HepG2 (cell line): Measurements from ENCODE around the gene UBP1. TPM values are rescaled to one million over a fixed set of nuclear protein-coding genes. Genes with fewer than 3 reads are reported as not detected.

Experiments used
- CREM ChIP-seq, 2 experiments: sonication (generic) in 1 of 2; formaldehyde crosslinking in 1 of 2; IDR thresholded peaks; 2 replicates each; pipeline versions ENCODE4 v1.4.0 to v1.6.1; 2016 to 2020; ENCODE audit warnings: antibody characterized with exemption in 1 of 2, mild to moderate bottlenecking in 1 of 2, missing genetic modification reagents in 1 of 2
- FOXA3 ChIP-seq: IDR thresholded peaks from 2 replicates; pipeline ENCODE4 v1.6.1; 2016; ENCODE audit warnings: missing genetic modification reagents, missing compliant biosample characterization
- GTF3A ChIP-seq: sonication (generic); formaldehyde crosslinking; conservative IDR thresholded peaks from 2 replicates; pipeline ENCODE4 v1.4.0; 2020; ENCODE audit warnings: mild to moderate bottlenecking, missing genetic modification reagents
- HOXA5 ChIP-seq: sonication (generic); formaldehyde crosslinking; IDR thresholded peaks from 2 replicates; pipeline ENCODE4 v1.4.0; 2020; ENCODE audit warnings: missing genetic modification reagents
- SKI ChIP-seq: fragments of 450-650 bp; IDR thresholded peaks from one replicate; pipeline ENCODE4 v1.6.1; 2018; ENCODE audit warnings: mild to moderate bottlenecking; ENCODE audit not compliant: partially characterized antibody
- SMARCC2 ChIP-seq: fragments of 450-650 bp; IDR thresholded peaks from 2 replicates; pipeline ENCODE4 v1.6.1; 2017; ENCODE audit warnings: antibody characterized with exemption, mild to moderate bottlenecking
- TMF1 ChIP-seq: sonication (generic); formaldehyde crosslinking; IDR thresholded peaks from 2 replicates; pipeline ENCODE4 v1.8.1; 2022; ENCODE audit warnings: low read depth, missing genetic modification reagents
- ZNF17 ChIP-seq: sonication (generic); formaldehyde crosslinking; IDR thresholded peaks from 2 replicates; pipeline ENCODE4 v1.5.0; 2020; ENCODE audit warnings: mild to moderate bottlenecking, missing genetic modification reagents
- ZNF207 ChIP-seq: fragments of 450-650 bp; IDR thresholded peaks from 2 replicates; pipeline ENCODE4 v1.6.1; 2016; ENCODE audit warnings: antibody characterized with exemption, borderline replicate concordance
- ZNF256 ChIP-seq: sonication (generic); formaldehyde crosslinking; conservative IDR thresholded peaks from 2 replicates; pipeline ENCODE4 v1.4.0; 2020; ENCODE audit warnings: missing genetic modification reagents
- ZNF350 ChIP-seq: sonication (generic); formaldehyde crosslinking; IDR thresholded peaks from 2 replicates; pipeline ENCODE4 v1.4.0; 2020; ENCODE audit warnings: mild to moderate bottlenecking, low read depth, missing genetic modification reagents, borderline replicate concordance
- ZNF556 ChIP-seq: sonication (generic); formaldehyde crosslinking; IDR thresholded peaks from 2 replicates; pipeline ENCODE4 v1.4.0; 2020; ENCODE audit warnings: mild to moderate bottlenecking, missing genetic modification reagents, borderline replicate concordance
- ZNF660 ChIP-seq: sonication (generic); formaldehyde crosslinking; IDR thresholded peaks from 2 replicates; pipeline ENCODE4 v1.5.1; 2020; ENCODE audit warnings: mild to moderate bottlenecking, low read depth, missing genetic modification reagents, borderline replicate concordance
- polyA plus RNA-seq, 8 experiments: library from polyadenylated mRNA; depleted of rRNA in 3 of 8; stranded (reverse) in 7 of 8; unstranded in 1 of 8; fragments of >200 nt; fragmentation: Illumina TruSeq in 4 of 8; extraction: Trizol in 4 of 8; gene quantifications; 2 replicates each; pipeline versions ENCODE4 v1.2.1 to v1.2.3, GENCODE V29; 2011 to 2016; ENCODE audit warnings: low read depth in 4 of 8, missing spikeins in 1 of 8, mixed read lengths in 1 of 8; ENCODE audit not compliant: insufficient read depth in 1 of 8
- total RNA-seq, 5 experiments: library from RNA; depleted of rRNA; stranded (reverse); fragments of >200 nt; fragmentation: Illumina TruSeq; extraction: Trizol; gene quantifications; 2 replicates each; pipeline ENCODE4 v1.2.3, GENCODE V29; 2016; ENCODE audit warnings: low read depth in 1 of 5
- TF ChIP-seq, protein P1 (sequence below): sonication (generic); formaldehyde crosslinking; conservative IDR thresholded peaks from 2 replicates; pipeline ENCODE4 v1.8.0; 2022; ENCODE audit warnings: low read depth, missing genetic modification reagents
- TF ChIP-seq, protein P2 (sequence below): sonication (generic); formaldehyde crosslinking; IDR thresholded peaks from 2 replicates; pipeline ENCODE4 v1.8.0; 2023; ENCODE audit warnings: mild to moderate bottlenecking, missing genetic modification reagents
- TF ChIP-seq, protein P3 (sequence below): sonication (generic); formaldehyde crosslinking; IDR thresholded peaks from 2 replicates; pipeline ENCODE4 v1.4.0; 2020; ENCODE audit warnings: missing genetic modification reagents
- TF ChIP-seq, protein P4 (sequence below): sonication (generic); formaldehyde crosslinking; IDR thresholded peaks from 2 replicates; pipeline ENCODE4 v1.4.0; 2020; ENCODE audit warnings: missing genetic modification reagents, mild to moderate bottlenecking, borderline replicate concordance
- TF ChIP-seq, protein P5 (sequence below): sonication (generic); formaldehyde crosslinking; IDR thresholded peaks from 2 replicates; pipeline ENCODE4 v1.4.0; 2020; ENCODE audit warnings: mild to moderate bottlenecking, missing genetic modification reagents
- TF ChIP-seq, protein P6 (sequence below): sonication (generic); formaldehyde crosslinking; IDR thresholded peaks from 2 replicates; pipeline ENCODE4 v1.4.0; 2020; ENCODE audit warnings: mild to moderate bottlenecking, missing genetic modification reagents

UBP1 gene
- total and polyA plus RNA-seq, 2 of the 13 experiments (the other 11 are each of a cell fraction or from before 2014, with no cell fraction given), result 48.3 to 79.9 TPM

DNA sequence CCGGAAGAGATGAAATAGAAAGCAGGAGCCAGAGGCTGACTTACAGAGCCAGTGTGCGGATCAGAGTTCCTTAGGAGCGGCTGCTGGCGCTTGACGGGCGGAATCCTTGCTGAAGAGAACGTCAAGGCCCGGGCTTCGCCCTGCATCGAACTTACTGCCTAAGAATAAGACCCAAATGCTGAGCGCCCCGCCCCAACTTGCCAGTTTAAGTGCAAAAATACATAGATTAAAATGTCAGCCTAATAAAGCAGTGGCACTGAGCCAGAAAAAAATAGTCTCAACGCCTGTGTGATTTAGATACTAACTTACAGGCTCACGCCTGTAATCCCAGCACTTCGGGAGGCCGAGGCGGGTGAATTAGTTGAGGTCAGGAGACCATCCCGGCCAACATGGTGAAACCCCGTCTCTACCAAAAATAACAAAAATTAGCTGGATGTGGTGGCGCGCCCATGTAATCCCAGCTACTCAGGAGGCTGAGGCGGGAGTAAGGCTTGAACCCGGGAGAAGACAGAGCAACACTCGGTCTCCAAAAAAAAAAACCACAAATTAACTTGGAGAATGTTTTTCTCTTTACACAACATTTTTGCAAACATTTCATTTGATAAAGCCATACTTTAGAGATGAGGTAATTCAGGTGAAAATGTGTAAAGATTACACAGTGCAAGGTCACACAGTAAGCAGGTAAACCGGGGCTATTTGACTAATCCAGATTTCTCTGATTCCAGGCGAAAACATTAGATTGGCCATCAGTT lies 1.2 kb upstream of the UBP1 start (continued):
- TF ChIP-seq, protein P1, sequence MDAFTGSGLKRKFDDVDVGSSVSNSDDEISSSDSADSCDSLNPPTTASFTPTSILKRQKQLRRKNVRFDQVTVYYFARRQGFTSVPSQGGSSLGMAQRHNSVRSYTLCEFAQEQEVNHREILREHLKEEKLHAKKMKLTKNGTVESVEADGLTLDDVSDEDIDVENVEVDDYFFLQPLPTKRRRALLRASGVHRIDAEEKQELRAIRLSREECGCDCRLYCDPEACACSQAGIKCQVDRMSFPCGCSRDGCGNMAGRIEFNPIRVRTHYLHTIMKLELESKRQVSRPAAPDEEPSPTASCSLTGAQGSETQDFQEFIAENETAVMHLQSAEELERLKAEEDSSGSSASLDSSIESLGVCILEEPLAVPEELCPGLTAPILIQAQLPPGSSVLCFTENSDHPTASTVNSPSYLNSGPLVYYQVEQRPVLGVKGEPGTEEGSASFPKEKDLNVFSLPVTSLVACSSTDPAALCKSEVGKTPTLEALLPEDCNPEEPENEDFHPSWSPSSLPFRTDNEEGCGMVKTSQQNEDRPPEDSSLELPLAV (CRISPR knock-in tag), result no peak
- TF ChIP-seq SKI, result no peak
- peak; percentile 55 for TF ChIP-seq FOXA3
- TF ChIP-seq, protein P2, sequence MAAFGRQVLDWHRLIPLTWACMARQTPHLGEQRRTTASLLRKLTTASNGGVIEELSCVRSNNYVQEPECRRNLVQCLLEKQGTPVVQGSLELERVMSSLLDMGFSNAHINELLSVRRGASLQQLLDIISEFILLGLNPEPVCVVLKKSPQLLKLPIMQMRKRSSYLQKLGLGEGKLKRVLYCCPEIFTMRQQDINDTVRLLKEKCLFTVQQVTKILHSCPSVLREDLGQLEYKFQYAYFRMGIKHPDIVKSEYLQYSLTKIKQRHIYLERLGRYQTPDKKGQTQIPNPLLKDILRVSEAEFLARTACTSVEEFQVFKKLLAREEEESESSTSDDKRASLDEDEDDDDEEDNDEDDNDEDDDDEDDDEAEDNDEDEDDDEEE (CRISPR knock-in tag), result no peak
- TF ChIP-seq GTF3A, result no peak
- no peak for TF ChIP-seq ZNF660
- no peak for TF ChIP-seq ZNF556 (CRISPR knock-in tag)
- TF ChIP-seq ZNF350 (CRISPR knock-in tag), result no peak
- no peak for TF ChIP-seq ZNF17 (CRISPR knock-in tag)
- TF ChIP-seq ZNF207, result no peak
- TF ChIP-seq, protein P3, sequence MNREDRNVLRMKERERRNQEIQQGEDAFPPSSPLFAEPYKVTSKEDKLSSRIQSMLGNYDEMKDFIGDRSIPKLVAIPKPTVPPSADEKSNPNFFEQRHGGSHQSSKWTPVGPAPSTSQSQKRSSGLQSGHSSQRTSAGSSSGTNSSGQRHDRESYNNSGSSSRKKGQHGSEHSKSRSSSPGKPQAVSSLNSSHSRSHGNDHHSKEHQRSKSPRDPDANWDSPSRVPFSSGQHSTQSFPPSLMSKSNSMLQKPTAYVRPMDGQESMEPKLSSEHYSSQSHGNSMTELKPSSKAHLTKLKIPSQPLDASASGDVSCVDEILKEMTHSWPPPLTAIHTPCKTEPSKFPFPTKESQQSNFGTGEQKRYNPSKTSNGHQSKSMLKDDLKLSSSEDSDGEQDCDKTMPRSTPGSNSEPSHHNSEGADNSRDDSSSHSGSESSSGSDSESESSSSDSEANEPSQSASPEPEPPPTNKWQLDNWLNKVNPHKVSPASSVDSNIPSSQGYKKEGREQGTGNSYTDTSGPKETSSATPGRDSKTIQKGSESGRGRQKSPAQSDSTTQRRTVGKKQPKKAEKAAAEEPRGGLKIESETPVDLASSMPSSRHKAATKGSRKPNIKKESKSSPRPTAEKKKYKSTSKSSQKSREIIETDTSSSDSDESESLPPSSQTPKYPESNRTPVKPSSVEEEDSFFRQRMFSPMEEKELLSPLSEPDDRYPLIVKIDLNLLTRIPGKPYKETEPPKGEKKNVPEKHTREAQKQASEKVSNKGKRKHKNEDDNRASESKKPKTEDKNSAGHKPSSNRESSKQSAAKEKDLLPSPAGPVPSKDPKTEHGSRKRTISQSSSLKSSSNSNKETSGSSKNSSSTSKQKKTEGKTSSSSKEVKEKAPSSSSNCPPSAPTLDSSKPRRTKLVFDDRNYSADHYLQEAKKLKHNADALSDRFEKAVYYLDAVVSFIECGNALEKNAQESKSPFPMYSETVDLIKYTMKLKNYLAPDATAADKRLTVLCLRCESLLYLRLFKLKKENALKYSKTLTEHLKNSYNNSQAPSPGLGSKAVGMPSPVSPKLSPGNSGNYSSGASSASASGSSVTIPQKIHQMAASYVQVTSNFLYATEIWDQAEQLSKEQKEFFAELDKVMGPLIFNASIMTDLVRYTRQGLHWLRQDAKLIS, result no peak
- TF ChIP-seq, protein P4, sequence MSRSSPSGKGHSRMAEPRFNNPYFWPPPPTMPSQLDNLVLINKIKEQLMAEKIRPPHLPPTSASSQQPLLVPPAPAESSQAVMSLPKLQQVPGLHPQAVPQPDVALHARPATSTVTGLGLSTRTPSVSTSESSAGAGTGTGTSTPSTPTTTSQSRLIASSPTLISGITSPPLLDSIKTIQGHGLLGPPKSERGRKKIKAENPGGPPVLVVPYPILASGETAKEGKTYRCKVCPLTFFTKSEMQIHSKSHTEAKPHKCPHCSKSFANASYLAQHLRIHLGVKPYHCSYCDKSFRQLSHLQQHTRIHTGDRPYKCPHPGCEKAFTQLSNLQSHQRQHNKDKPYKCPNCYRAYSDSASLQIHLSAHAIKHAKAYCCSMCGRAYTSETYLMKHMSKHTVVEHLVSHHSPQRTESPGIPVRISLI (CRISPR knock-in tag), result peak; percentile 83
- no peak for TF ChIP-seq ZNF256 (CRISPR knock-in tag)
- no peak for TF ChIP-seq CREM (IDR thresholded peaks at IDR 0.05)
- TF ChIP-seq CREM (CRISPR knock-in tag; IDR thresholded peaks at IDR 0.05), result no peak
- no peak for TF ChIP-seq SMARCC2
- TF ChIP-seq, protein P5, sequence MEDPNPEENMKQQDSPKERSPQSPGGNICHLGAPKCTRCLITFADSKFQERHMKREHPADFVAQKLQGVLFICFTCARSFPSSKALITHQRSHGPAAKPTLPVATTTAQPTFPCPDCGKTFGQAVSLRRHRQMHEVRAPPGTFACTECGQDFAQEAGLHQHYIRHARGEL (CRISPR knock-in tag), result no peak
- TF ChIP-seq TMF1 (CRISPR knock-in tag), result no peak
- TF ChIP-seq, protein P6, sequence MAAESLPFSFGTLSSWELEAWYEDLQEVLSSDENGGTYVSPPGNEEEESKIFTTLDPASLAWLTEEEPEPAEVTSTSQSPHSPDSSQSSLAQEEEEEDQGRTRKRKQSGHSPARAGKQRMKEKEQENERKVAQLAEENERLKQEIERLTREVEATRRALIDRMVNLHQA (CRISPR knock-in tag), result no peak
- TF ChIP-seq HOXA5 (CRISPR knock-in tag), result no peak; the same call in 1 of the 2 replicates
